ENCODE results near the gene FMN1.

FMN1 gene

DNA sequence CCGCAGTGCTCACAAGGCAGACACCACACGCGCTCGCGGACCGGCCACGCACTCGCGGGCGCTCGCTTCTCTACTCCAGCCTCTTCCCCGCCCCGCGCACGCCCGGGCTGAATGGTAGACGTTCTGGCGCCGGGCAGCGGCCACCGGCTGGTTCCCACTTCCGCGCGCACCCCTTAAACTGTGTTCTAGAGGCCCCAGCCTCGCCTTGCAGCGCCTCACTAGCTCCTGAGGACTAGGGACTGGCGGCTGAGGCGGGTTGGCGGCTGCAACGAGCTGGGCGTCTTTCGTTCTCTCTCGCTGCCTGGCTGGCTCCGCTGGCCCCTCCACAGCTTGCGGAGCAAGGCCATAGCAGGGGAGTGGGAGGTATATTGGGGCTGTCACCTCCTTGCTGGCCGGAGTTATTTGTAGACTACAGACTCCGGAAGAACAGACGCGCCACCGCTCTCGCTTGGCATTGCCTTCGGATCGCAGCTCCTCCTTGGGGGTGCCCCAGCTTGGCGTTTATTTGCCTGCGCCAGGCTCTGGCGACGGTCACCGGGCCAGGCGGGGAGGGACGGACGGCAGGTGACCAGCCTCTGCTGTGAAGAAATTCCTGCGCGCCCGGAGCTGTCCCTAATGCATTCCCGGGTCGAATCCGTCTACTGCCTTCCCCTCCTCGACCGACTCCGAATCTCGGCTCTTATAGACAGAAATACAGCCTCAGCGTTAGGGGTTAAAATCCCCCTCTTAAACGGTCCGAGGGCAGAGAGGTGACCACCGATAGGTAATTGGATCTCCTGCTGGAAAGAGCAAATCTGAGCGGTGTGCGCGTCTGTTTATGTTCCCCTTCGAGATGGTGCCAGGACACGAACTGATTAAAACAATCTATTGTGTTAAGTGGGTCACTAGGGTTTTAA is 475.4 kb downstream of the FMN1 start:
- no peak for DNase-seq (ENCODE audit: low read depth in 2 of 2)

- no peak for DNase-seq (ENCODE audit: low read depth in 2 of 2)
Measured at GRCh38 chr15:32718227-32718820, 476.2 kb downstream of the FMN1 start.

DNA sequence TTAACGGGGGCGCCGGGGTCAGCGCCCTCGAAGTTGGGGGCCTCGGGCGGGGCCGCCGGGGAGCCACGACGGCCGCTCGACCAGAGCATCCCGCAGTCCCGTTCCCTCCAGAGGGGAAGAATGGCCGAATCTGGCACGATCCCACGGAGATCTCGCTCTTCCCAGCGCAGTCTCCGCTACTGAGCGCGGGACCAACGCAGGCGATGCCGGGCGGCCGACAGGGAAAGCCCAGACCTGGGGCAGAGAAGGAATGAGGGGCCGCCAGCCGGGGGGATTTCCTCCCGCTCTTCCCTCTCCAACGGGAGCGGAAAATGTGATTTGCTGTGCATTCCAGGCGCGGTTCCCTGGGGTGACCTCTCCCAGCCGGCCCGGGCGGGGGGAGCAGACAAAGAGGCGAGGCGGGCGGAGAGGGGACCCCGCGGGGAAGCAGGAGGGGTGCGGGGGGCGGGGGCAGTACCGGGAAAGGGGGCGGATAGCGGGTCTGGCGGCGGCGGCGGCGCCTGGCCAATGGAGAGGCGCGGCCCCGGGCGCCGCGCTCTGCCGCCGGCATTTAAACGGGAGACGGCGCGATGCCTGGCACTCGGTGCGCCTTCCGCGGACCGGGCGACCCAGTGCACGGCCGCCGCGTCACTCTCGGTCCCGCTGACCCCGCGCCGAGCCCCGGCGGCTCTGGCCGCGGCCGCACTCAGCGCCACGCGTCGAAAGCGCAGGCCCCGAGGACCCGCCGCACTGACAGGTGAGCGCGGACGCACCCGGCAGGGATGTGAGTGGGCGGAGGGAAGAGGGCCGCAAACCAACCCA is 476.9 kb downstream of the FMN1 start, which contains the start of gene GREM1:
TSS of gene GREM1 (plus strand) at position 579 of the 801 bp plus-strand sequence. CDS start 12,687 bp downstream, outside the sequence.
- DNase-seq (ENCODE audit: low read depth in 2 of 2) = no peak

DNA sequence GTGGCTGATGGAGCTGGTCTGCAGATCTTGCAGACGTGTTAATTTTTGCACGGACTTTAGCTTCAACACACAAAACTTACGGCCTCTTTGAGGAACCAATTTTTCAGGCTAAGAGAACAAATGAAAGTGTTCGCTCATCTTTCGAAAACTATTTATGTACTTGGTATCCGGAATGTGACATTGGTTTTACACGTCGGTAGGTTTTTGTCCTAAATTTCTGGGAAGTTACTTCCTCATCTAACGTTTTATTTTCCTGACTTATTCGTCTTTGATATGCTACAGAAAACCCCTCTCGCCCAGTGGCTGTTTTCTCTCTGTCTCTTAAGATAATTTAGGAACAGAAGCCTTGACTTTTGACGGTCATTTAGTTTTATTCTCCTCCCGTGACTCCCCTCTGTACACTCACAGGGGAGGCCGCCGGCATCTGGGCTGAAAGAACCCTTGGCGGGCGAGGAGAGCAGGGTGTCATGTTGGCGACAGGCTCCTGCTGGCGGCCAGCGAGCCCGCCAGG is 477.5 kb downstream of the FMN1 start:
- no peak for DNase-seq (ENCODE audit: low read depth in 2 of 2)

DNA sequence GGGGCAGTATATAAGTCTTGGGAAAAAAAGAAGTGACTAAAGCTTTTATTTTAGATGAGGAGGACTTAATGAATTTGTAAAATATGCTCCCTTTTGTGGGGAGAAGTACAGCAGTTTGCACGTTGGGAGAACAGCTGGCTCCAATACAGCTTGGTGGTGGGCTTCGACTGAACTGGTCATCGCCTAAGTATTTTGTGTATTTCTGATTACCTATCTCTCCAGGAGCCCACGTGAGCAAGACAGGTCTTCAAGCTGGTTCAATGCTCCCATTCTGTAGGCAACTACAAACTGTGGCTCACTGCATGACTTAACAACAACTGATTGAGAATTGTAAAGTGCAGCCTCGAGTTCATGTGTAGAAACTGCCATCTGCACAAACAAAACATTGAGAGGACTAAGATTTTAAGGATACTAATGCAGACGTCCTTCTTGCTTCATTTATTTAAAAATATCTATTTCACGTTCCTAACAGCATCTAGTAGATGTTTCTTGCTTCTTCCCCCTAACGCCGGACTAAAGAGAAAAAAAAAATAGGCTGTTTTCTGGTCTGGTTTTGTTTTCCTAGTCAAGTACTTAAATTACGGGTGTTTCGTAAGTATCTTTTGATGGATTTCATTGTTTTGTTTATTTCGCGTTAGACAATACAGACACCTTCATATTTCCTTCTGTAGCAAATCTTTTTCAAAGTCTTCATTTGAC is 478.1 kb downstream of the FMN1 start:
- DNase-seq (ENCODE audit: low read depth in 2 of 2) = no peak

Data from stimulated activated CD4-positive, alpha-beta T cell treated with anti-CD3 and anti-CD28 coated beads, Interleukin-4, amount 100 ng/mL, for 48 hours (primary cell).